Measurements from ENCODE around the gene C12orf57. TPM values are rescaled to one million over a fixed set of nuclear protein-coding genes. Genes with fewer than 3 reads are reported as not detected.

C12orf57 gene
- total and polyA plus RNA-seq, 2 of the 8 experiments (the other 6 are each of a cell fraction or from before 2014, with no cell fraction given) = 174 to 993 TPM

DNA sequence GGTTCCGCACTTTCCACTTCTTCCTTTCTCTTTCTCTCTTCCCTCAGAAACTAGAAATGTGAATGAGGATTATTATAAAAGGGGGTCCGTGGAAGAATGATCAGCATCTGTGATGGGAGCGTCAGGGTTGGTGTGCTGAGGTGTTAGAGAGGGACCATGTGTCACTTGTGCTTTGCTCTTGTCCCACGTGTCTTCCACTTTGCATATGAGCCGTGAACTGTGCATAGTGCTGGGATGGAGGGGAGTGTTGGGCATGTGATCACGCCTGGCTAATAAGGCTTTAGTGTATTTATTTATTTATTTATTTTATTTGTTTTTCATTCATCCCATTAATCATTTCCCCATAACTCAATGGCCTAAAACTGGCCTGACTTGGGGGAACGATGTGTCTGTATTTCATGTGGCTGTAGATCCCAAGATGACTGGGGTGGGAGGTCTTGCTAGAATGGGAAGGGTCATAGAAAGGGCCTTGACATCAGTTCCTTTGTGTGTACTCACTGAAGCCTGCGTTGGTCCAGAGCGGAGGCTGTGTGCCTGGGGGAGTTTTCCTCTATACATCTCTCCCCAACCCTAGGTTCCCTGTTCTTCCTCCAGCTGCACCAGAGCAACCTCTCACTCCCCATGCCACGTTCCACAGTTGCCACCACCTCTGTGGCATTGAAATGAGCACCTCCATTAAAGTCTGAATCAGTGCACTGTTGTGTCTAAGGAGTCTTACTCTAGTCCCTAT is 20.7 kb upstream of the C12orf57 start (continued):
- TF ChIP-seq RXRA (IDR thresholded peaks at IDR 0.05; ENCODE audit: insufficient read depth, low read depth, low read length) (no peak), KDM4A (IDR thresholded peaks at IDR 0.05; ENCODE audit: low read depth, low read length, severe bottlenecking) (no peak), RFX5 (IDR thresholded peaks at IDR 0.05; ENCODE audit: borderline replicate concordance, low read depth, low read length) (no peak)
- TF ChIP-seq, protein P1, sequence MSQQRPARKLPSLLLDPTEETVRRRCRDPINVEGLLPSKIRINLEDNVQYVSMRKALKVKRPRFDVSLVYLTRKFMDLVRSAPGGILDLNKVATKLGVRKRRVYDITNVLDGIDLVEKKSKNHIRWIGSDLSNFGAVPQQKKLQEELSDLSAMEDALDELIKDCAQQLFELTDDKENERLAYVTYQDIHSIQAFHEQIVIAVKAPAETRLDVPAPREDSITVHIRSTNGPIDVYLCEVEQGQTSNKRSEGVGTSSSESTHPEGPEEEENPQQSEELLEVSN (IDR thresholded peaks at IDR 0.05) = no peak

Data from H1 (cell line).